Activated CD8-positive, alpha-beta memory T cell treated with anti-CD3 and anti-CD28 coated beads for 36 hours (primary cell): ENCODE results near the gene AZGP1. TPM values are rescaled to one million over a fixed set of nuclear protein-coding genes. Genes with fewer than 3 reads are reported as not detected.
"Not testable (repeated sequence)": the region's sequence is repeated elsewhere in the genome, so short reads cannot be mapped to it uniquely, and the experiment has no call there.

Source experiments
- CTCF ChIA-PET: fragments of 350-600 bp; sonication (Branson Sonifier 250); formaldehyde crosslinking; loops from one replicate; lab custom pipeline; 2021; ENCODE audit warnings: antibody characterized with exemption; lab: Charles Lee
- POLR2A ChIA-PET: fragments of 350-600 bp; sonication (Branson Sonifier 250); formaldehyde crosslinking; loops from one replicate; lab custom pipeline; 2021; ENCODE audit warnings: antibody characterized with exemption; lab: Charles Lee
- total RNA-seq, 2 experiments: library from RNA; stranded (reverse); gene quantifications; one replicate each; pipeline ENCODE4 v1.2.3, GENCODE V29; 2021

AZGP1 gene
- total RNA-seq, 2 experiments from 2014 or later, result not detected

GRCh38 chr7:100003711-100004661 is 28.2 kb upstream of the AZGP1 start:
- ChIA-PET CTCF (interaction anchor here (0.7 to 0.9 kb wide), 2 partner anchors 11 to 393 kb away, joined by 3 to 4 read pairs; no protein-coding TSS in a partner anchor), POLR2A (no interaction called here)

GRCh38 chr7:100000239-100000638 is 24.4 kb upstream of the AZGP1 start:
- ChIA-PET CTCF (interaction anchor here (1.2 kb wide), 1 partner anchor 10 kb away, joined by 4 read pairs; no protein-coding TSS in a partner anchor), POLR2A (no interaction called here)

DNA sequence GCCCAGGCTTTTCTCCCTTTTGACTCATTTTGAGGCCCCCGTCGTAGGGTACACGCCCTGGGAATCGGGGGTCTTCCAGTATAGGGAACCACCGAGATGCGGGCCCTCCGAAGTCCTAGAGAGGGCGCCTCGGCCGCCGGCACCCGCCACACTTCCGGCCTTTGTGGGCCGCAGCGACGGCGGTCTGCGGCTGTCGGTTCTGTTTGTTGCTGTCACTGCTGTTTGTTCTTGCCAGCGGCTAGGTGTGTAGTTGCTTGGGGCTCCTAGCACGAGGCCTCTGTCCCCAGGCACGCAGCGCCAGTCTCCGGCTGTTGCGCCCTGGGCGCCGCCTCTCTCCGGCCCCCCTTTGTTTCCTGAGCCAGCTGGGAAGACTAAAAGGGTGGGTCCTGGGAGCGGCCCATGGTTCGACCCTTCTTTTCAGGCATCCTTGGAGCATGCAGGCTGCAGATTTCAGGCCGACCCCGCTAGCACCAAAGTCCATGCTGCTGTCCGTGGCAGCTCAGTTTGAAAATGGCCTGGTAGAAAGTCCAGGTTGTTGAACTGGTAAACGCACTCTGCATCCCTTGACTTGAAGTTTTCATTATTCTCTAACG is 21.8 kb upstream of the AZGP1 start:
- ChIA-PET POLR2A (interaction anchor here (0.5 to 0.8 kb wide), 3 partner anchors 18 to 141 kb away, joined by 3 to 4 read pairs (median 4); partner anchors contain the start of gene ZKSCAN1), CTCF (interaction anchor here (1.3 kb wide), 1 partner anchor 52 kb away, joined by 3 read pairs; no protein-coding TSS in a partner anchor)

DNA sequence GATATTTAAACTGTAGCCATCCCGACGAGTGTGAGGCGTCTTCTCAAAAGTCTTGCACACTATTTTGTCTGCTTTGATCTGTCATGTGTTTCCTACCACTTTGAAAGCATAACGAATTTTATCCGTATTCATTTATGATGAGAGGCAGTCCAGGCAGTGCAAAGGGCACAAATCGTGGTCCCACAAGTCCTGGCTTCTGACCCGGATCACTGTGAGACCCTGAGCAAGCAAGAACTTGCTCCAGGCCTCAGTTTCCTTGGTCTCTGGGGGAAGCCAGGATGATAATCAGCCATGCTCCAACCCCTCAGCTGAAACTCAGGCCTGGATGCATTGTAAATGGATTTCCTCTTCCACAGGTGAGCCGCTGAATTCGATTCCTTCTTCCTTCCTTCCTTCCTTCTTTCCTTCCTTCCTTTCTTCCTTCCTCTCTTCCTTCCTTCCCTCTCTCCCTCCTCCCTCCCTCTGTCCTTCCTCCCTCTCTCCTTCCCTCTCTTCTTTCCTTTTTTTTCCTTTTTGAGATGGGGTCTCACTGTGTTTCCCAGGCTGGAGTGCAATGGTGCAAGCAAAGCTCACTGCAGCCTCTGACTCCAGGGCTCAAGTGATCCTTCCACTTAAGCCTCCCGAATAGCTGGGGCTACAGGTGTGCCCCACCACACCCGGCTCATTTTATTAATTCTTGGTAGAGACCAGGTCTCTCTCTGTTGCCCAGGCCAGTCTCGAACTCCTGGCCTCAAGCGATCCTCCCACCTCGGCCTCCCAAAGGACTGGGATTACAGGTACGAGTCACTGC is 21.1 kb upstream of the AZGP1 start:
- ChIA-PET CTCF (interaction anchor here (0.7 to 3.1 kb wide), 4 partner anchors 53 to 134 kb away, joined by 3 to 8 read pairs (median 3); no protein-coding TSS in a partner anchor), POLR2A (interaction anchor here (0.5 to 0.8 kb wide), 2 partner anchors 18 to 142 kb away, joined by 3 to 4 read pairs; partner anchors contain the start of gene ZKSCAN1)

DNA sequence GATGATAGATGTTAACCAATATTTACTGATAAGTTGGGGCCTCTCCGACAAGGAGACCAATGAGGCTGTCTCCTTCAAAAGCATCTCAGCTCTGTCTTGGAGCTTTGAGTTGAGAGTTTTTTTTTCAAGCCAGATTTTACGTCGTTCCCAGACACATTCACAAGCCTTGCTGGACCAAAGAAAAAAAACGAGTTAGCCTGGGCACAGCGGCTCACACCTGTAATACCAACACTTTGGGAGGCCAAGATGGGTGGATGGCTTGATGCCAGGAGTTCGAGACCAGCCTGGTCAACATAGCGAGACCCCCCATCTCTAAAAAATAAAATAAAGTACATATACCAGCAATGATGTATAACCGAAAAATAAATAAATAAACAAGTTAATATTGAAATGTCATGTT is 19.0 kb upstream of the AZGP1 start:
- ChIA-PET POLR2A (interaction anchor here (0.6 kb wide), 1 partner anchor 278 kb away, joined by 5 read pairs; no protein-coding TSS in a partner anchor), CTCF (interaction anchor here (0.9 to 3.1 kb wide), 3 partner anchors 8 to 136 kb away, joined by 3 to 8 read pairs (median 3); partner anchors contain the start of gene TRIM4)

DNA sequence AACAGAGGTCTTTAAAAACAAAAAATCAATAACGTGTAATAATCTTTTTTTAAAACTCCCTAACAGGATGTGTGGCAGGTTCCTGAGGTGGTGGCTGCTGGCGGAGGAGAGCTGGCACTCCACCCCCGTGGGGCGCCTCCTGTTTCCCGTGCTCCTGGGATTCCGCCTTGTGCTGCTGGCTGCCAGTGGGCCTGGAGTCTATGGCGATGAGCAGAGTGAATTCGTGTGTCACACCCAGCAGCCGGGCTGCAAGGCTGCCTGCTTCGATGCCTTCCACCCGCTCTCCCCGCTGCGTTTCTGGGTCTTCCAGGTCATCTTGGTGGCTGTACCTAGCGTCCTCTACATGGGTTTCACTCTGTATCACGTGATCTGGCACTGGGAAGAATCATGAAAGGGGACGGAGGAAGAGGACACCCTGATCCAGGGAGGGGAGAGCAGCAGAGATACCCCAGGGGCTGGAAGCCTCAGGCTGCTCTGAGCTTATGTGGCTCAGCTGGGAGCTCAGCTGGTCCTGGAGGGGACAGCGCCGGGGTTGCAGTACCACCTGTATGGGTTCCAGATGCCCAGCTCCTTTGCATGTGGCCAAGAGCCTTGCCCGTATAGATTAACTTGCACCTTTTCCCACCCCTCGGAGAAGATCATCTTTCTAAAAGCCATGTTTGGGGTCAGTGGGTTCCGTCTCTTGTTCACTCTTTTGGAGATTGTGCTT is 16.7 kb upstream of the AZGP1 start:
- ChIA-PET POLR2A (no interaction called here), CTCF (interaction anchor here (0.6 to 3.7 kb wide), 5 partner anchors 10 to 79 kb away, joined by 3 to 18 read pairs (median 4); partner anchors contain the start of gene ZSCAN21)

DNA sequence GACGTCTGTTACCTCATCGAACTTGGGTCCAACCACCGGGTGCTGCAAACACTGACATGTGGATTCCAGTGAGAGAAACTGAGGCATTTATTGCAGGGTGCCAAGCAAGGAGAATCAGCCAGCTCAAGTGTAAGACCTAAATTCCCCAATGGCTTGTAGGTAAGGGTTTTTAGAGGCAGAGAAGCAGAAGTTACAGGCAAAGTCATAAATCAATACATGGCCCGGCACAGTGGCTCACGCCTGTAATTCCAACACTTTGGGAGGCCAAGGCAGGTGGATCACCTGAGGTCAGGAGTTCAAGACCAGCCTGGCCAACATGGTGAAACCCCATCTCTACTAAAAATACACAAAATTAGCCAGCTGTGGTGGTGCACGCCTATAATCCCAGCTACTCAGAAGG is 15.7 kb upstream of the AZGP1 start:
- POLR2A ChIA-PET, result not testable (repeated sequence)
- CTCF ChIA-PET, result interaction anchor here (0.9 to 3.7 kb wide), 5 partner anchors 22 to 99 kb away, joined by 3 to 18 read pairs (median 4); partner anchors contain the start of gene ZSCAN21

- ChIA-PET POLR2A (no interaction called here), CTCF (interaction anchor here (1.0 to 3.7 kb wide), 7 partner anchors 10 to 159 kb away, joined by 3 to 18 read pairs (median 3); partner anchors contain the start of genes GJC3 and LAMTOR4)
These were observed 14.6 kb upstream of the AZGP1 start for GRCh38 chr7:99990460-99990852.

GRCh38 chr7:99987846-99988245 is 12.0 kb upstream of the AZGP1 start:
- ChIA-PET POLR2A (no interaction called here), CTCF (interaction anchor here (0.7 to 1.5 kb wide), 3 partner anchors 9 to 64 kb away, joined by 3 to 6 read pairs (median 3); no protein-coding TSS in a partner anchor)

- POLR2A ChIA-PET, result not testable (repeated sequence)
- CTCF ChIA-PET, result interaction anchor here (1.0 kb wide), 1 partner anchor 30 kb away, joined by 6 read pairs; no protein-coding TSS in a partner anchor
These were observed 11.5 kb upstream of the AZGP1 start for GRCh38 chr7:99987306-99987705.

DNA sequence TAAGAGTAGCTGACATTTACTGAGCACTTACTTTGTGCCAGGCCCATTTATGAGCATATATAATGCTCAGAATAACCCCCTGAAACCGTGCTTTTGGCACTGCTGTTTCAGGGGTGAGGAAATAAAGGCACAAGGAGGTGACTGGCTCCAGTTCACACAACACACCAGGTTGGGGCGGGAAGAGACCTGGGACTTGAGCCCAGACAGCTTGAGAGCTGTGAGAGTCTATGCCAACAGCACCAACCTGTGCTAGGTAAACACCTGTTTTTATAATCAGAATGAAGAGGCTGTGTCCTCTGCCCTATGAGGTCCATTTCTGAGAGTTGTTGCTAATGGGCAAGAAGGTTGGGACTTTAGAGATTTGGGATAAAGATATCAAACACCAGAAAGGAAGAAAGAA is 8.8 kb upstream of the AZGP1 start:
- CTCF ChIA-PET, result no interaction called here

DNA sequence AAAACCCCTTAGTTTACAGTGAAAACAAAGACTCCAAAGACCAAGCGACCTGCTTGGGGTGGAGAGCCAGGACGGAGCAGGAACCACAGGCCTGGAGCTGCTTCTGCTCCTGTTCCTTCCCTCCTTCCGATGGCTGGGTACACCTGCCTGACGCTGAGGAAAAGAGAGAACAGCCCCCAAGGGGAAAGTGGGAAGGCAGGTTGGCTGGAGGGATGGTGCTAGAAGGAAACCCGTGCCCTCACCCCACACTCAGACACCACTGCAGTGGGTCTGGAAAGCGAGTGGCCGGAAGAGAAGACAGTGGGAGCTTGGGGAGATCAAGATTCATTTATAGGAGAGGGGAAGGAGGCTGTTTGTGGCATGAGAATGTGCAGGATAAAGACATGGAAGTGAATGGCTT is 5.2 kb upstream of the AZGP1 start:
- CTCF ChIA-PET, POLR2A ChIA-PET: not testable (repeated sequence)

More for the DNA sequence above, 8.8 kb upstream of the AZGP1 start:
- POLR2A ChIA-PET, result no interaction called here

DNA sequence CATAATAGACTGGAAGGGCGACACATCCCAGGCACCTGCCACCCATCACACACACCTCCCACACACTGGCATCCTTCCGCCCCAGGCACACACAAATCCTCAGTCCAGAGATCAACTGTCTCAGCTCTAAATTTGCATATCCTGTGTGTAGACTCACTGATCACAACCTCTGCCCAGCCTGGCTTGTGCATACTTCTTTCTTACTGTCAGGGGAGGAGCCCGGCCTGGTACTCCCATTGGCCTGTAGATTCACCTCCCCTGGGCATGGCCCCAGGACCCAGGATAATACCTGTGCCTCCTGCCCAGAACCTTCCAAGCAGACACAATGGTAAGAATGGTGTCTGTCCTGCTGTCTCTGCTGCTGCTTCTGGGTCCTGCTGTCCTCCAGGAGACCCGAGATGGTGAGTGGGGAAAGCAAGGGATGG is 4.6 kb upstream of the AZGP1 start:
- CTCF ChIA-PET, result interaction anchor here (0.8 kb wide), 1 partner anchor 66 kb away, joined by 4 read pairs; no protein-coding TSS in a partner anchor
- POLR2A ChIA-PET, result not testable (repeated sequence)

DNA sequence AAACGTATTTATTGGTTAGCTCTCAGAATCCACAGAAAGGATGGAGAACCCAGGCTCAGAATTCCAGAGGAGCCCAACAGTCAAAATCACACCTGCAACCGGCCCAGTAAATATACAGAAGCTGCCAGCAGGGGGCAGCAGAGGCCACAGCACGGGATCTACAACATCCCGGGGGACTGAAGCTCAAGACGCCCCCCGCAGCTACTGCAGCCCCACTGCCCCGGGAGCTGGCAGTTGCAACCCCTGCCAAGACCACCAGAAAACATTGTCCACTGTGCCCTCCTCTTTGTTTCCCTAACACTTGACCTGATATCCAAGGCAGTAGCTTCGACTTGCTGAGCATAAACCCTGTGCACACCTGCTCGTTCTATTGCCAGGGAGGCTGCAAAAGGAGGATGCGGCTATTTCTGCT is 4.0 kb upstream of the AZGP1 start:
- POLR2A ChIA-PET, result not testable (repeated sequence)
- CTCF ChIA-PET, result interaction anchor here (0.8 to 1.8 kb wide), 2 partner anchors 60 to 65 kb away, joined by 4 read pairs; no protein-coding TSS in a partner anchor

GRCh38 chr7:99976626-99977025 is 795 bp upstream of the AZGP1 start:
- POLR2A ChIA-PET, result no interaction called here
- CTCF ChIA-PET, result no interaction called here

DNA sequence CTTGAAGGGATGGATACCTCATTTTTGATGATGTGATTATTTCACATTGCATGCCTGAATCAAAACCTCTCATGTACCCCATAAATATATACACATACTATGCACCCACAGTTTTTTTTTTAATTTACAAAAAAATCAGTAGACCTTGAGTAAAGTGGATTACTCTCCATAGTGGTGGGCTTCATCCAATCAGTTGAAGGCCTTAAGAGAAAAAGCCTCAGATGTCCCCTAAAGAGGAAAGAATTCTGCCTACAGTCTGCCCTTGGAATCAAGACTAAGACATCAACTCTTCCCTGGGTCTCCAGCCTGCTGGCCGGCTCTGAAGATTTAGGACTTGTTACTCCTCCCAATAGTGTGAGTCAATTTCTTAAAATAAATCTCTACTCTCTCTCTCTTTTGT is 1.1 kb downstream of the AZGP1 start:
- ChIA-PET CTCF (interaction anchor here (0.7 kb wide), 1 partner anchor 15 kb away, joined by 3 read pairs; no protein-coding TSS in a partner anchor), POLR2A (no interaction called here)

DNA sequence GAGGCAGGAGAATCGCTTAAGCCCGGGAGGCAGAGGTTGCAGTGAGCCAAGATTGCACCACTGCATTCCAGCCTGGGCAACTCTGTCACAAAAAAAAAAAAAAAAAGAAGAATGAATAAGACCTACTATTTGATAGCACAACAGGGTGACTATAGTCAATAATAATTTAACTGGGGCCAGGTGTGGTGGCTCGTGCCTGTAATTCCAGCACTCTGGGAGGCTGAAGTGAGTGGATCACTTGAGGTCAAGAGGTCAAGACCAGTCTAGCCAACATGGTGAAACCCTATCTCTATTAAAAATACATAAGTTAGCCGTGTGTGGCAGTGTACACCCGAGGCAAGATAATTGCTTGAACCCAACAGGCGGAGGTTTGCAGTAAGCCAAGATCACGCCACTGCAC is 2.0 kb downstream of the AZGP1 start:
- POLR2A ChIA-PET, CTCF ChIA-PET: not testable (repeated sequence)

- CTCF ChIA-PET, result interaction anchor here (0.8 kb wide), 1 partner anchor 19 kb away, joined by 3 read pairs; no protein-coding TSS in a partner anchor
- POLR2A ChIA-PET, result no interaction called here
These were observed 4.6 kb downstream of the AZGP1 start for GRCh38 chr7:99971242-99971641.
